IPS-NIHi7 (cell line): ENCODE results near the gene SHISAL2A.
A peak's percentile ranks its signal among the peaks of the same experiment; 100 is the strongest.
"Not testable (repeated sequence)": the region's sequence is repeated elsewhere in the genome, so short reads cannot be mapped to it uniquely, and the experiment has no call there.

Experiments
- DNase-seq: peaks from one replicate; pipeline ENCODE4 v3.0.0; 2012; ENCODE audit warnings: mixed read lengths; ENCODE audit errors: extremely low spot score

Gene SHISAL2A

GRCh38 chr1:52684545-52684944 lies 51.6 kb downstream of the SHISAL2A start:
- no peak for DNase-seq

DNA sequence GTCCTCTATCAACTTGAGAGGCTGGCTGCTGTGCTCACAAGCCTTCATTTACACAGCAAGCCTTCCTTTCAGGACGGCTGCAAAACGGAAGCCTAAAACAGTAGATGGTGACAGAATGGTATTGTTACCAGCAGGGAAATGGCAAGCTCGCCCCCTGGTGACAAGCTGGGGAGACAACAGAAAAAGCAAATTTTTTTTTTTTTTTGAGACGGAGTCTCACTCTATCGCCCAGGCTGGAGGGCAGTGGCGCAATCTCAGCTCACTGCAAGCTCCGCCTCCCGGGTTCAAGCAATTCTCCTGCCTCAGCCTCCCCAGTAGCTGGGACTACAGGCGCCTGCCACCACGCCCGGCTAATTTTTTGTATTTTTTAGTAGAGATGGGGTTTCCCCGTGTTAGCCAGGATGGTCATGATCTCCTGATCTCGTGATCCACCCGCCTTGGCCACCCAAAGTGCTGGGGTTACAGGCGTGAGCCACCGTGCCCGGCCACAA lies 53.3 kb downstream of the SHISAL2A start:
- DNase-seq: peak; percentile 77

DNA sequence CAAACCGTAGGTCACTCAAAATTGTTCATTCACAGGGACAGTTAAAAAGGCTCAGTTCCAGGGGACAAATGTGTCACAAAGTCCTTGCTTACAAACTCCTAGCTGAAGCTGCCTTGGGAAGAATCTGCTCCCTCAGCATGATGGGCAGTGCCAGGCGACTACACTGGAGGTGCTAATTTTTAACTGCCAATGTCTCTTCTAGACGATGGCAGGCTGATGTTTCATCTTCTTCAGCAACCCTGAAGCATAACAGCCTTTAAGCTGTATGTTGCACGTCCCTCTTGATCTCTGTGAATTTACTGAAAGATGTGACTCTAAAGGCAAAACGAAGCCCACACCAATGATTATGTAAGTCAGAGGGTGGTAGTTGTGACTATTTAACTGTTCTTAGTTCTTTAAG lies 53.9 kb downstream of the SHISAL2A start:
- no peak for DNase-seq

DNA sequence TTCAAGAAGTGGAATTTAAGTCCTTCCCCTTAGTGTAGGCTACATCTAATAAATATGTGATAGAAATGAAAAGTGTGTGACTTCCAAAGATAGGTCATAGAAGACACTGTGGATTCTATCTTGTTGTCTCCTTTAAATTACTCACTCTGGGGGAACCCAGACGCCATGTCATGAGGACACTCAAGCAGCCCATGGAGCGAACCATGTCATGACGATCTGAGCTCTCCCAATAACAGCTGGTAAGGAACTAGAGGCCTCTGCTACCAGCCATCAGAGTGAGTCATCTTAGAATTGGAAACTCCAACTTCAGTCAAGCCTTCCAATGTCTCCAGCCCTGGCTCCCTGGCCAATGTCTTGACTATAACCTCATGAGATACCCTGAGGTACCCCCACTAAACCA lies 58.9 kb downstream of the SHISAL2A start:
- DNase-seq: no peak

DNA sequence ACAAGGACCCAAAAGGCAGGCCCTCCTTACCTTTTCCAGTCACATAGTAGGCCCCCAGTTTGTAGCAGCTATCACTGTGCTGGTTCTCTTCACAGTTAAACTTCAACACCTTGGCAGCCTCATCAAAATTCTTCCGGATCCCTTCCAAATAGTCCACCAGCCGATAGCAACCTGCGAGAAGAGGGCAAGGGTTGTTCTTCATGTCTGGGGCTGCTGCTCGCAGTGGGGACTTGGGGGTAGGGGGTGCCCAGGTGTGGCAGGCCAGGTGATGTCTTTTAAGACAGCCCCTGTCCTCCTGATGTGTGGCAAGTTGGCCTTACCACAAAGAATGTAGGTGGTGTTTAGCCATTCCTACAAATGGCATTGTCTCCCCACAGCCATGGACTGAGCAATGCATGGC lies 59.7 kb downstream of the SHISAL2A start:
- DNase-seq: no peak

DNA sequence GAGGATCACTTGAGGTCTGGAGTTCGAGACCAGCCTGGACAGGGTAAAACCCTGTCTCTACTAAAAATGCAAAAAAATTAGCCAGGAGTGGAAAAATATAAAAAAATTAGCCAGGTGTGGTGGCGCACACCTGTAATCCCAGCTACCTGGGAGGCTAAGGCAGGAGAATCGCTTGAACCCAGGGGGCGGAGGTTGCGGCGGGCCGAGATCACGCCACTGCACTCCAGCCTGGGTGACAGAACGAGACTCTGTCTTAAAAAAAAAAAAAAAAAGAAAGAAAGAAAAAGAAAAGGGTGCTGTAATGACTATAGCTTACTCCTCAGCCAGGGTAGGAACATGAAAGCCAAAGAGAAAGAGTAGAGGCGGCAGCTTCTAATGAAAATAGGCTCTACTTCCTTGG lies 60.4 kb downstream of the SHISAL2A start:
- not testable (repeated sequence) for DNase-seq

- no peak for DNase-seq
Observed at GRCh38 chr1:52693843-52694242, 60.9 kb downstream of the SHISAL2A start.

DNA sequence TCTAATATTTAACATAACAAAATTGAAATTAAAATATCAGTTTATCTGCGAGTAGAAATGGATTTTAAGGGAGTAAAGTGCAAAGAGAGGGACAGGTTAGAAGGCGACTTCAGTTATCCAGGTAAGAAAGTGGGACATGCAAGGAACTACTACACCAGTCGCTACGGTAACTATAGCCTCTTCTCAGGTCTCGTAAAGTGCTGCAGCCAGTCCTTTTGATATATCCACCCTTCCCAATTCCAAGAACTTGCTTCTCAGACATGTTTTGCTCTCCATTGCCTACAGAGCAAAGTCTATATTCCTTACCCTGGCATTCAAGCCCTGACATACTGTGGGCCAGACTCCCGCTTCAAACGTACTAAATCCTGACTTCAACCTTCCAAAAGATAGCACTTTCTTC lies 62.7 kb downstream of the SHISAL2A start:
- DNase-seq: no peak

- peak; percentile 86 for DNase-seq
Observed at GRCh38 chr1:52697795-52698674, 65.1 kb downstream of the SHISAL2A start, which contains the start of gene COA7. TSS of gene COA7 (minus strand) at chr1:52698347. CDS start at chr1:52698326, 21 bp downstream.

DNA sequence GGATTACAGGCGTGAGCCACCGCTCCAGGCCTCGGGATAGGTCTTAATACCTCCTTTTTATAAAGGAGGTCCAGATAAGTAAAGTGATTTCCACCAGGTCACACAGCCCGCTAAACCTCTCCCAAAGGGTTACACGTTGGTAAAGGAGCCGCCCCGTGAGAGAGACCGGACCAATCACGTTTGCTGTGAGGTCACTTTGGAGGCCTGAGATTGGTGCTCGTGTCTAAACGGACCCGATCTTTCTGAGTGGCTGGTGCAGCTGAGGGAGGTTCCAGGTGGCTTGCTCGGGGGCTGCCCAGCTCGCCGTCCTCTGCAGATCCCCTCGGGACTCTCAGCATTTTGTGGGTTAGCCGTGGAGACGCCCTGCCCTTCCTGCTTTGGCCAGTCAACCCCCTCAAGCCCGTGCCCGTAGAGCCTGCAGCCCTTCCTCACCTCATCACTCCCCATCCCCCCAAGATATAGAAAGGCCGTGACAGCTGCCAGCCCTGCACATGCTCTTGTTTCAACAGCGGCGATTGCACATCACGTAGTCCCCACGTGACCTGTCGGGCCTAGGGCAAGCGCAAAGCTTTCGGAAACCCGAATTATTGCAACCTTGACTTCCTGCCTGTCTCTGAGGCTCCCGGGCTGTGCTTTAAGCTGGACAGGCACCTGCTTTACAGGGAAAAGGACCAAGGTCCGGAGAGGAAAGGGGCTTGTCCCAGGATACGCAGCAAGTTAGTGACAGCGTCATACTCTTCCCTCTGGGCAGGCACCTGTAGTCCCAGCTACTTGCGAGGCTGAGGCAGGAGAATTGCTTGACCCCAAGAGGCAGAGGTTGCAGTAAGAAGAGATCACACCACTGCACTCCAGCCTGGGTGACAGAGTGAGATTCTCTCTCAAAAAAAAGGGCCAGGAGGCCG lies 70.2 kb downstream of the SHISAL2A start:
- DNase-seq: peak; percentile 91

GRCh38 chr1:52706136-52706670 lies 73.2 kb downstream of the SHISAL2A start:
- no peak for DNase-seq
